ENCODE data around the gene TLE4. TPM values are rescaled to one million over a fixed set of nuclear protein-coding genes. Genes with fewer than 3 reads are reported as not detected.

Gene TLE4
- polyA plus RNA-seq, 1 experiment = 154 TPM

DNA sequence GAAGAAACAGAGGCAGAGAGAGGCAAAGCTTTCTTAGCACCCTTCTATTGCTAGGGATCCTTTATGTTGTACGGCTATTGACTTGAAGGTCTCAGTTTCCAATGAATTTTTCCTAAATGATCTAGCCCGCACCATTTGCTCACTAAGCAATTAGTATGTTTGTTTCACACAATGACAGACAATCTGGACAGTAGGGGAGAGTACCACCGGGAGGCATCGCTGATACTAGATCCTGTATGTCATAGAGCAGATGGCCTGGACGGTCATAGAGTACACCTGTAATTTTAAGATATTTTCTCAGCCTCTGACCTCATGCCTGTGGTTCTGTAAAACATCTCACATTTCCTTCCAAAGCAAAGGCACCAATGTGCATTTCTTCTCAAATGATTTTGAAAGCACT is 194.3 kb downstream of the TLE4 start:
- ChIA-PET POLR2A (no interaction called here), CTCF (no interaction called here)
- DNase-seq (ENCODE audit: low read depth) = no peak
- no peaks in the 10 kb centered on the region for H3K36me3 ChIP-seq (ENCODE audit: control insufficient read depth, insufficient read depth, low read length)
- no peak overlapping the region for H3K4me3 ChIP-seq (ENCODE audit: low read depth, low read length)
- peaks cover 4% of the 10 kb centered on the region; the same call in 1 of the 2 replicates for H3K27me3 ChIP-seq (ENCODE audit: control insufficient read depth, insufficient read depth, low read length)
- TF ChIP-seq CTCF (IDR thresholded peaks at IDR 0.05; ENCODE audit: insufficient read depth, low read depth, low read length) = no peak

- Histone ChIP-seq H3K4me3 (ENCODE audit: low read depth, low read length) (no peak overlapping the region), H3K36me3 (ENCODE audit: control insufficient read depth, insufficient read depth, low read length) (no peaks in the 10 kb centered on the region), H3K27me3 (ENCODE audit: control insufficient read depth, insufficient read depth, low read length) (peaks cover 4% of the 10 kb centered on the region)
- no peak for DNase-seq (ENCODE audit: low read depth)
- TF ChIP-seq CTCF (IDR thresholded peaks at IDR 0.05; ENCODE audit: insufficient read depth, low read depth, low read length) = no peak
- CTCF ChIA-PET = interaction anchor here (1.3 to 1.5 kb wide), 2 partner anchors 9 to 11 kb away, joined by 3 to 4 read pairs; no protein-coding TSS in a partner anchor
- POLR2A ChIA-PET = no interaction called here
Observed at GRCh38 chr9:79768194-79768593, 196.4 kb downstream of the TLE4 start.

DNA sequence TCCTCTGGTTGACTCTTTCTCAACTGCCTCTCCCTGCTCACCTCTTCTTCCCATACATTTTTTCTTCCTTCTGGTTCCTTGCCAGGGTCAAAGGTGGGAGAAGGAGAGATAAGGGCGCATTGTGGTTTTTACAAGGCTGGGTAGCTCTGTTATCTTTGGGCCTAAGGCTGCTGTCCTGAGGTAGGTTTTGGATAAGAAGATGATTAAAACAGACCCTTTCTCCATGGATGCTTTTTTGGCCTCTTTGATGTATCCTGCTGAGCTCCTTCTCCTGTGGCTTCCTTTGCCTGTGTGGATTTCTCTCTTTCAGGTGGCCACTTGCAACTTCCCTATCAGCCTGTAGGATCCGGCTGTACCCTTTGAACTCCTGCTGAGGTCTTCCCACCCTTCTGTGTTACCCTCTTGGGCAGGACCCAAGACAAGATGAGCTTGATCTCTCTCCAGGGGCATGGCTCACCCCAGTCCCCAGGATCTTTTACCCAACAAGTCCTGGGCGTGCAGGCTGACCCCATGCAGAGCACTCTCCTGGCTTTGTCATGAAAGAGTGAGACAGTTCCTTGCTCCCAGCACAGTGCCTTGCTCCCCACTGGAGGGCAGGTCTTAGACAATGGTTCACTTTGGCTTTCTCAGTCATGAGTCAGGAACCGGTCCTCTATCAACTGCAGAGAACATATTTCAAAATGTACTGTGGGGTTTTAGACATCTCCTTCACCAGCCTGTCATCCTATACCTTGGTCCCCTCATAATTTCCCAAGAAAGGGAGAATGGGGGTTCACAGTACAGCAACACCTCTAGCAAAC is 197.9 kb downstream of the TLE4 start:
- H3K4me3 ChIP-seq (ENCODE audit: low read depth, low read length) = no peak overlapping the region
- TF ChIP-seq CTCF (IDR thresholded peaks at IDR 0.05; ENCODE audit: insufficient read depth, low read depth, low read length) = no peak
- no peaks in the 10 kb centered on the region for H3K36me3 ChIP-seq (ENCODE audit: control insufficient read depth, insufficient read depth, low read length)
- peaks cover 6% of the 10 kb centered on the region for H3K27me3 ChIP-seq (ENCODE audit: control insufficient read depth, insufficient read depth, low read length)
- ChIA-PET POLR2A (no interaction called here), CTCF (interaction anchor here (0.6 to 0.8 kb wide), 2 partner anchors 11 to 45 kb away, joined by 3 read pairs; no protein-coding TSS in a partner anchor)
- DNase-seq (ENCODE audit: low read depth) = no peak

GRCh38 chr9:79774356-79774755 is 202.6 kb downstream of the TLE4 start:
- ChIA-PET POLR2A (no interaction called here), CTCF (no interaction called here)
- Histone ChIP-seq H3K27me3 (ENCODE audit: control insufficient read depth, insufficient read depth, low read length) (peaks cover 4% of the 10 kb centered on the region), H3K36me3 (ENCODE audit: control insufficient read depth, insufficient read depth, low read length) (no peaks in the 10 kb centered on the region), H3K4me3 (ENCODE audit: low read depth, low read length) (no peak overlapping the region)
- no peak for TF ChIP-seq CTCF (IDR thresholded peaks at IDR 0.05; ENCODE audit: insufficient read depth, low read depth, low read length)
- no peak for DNase-seq (ENCODE audit: low read depth)
